Spleen (tissue), 11 donors: ENCODE results near the gene ZFX. TPM values are rescaled to one million over a fixed set of nuclear protein-coding genes. Genes with fewer than 3 reads are reported as not detected.

ENCODE experiments used
- DNase-seq: peaks from one replicate; pipeline ENCODE4 v3.0.0-alpha.2; 2020
- H3K27ac ChIP-seq, 8 donors: fragments of 200-600 bp; sonication (generic) in 7 of 8; 1 replicate in 4 of 8; 2 replicates in 4 of 8; pipeline versions ENCODE4 v1.5.0 to v1.8.0; 2016 to 2021; ENCODE audit warnings: inconsistent platforms in 4 of 8, mild to moderate bottlenecking in 4 of 8, moderate library complexity in 1 of 8
- H3K27me3 ChIP-seq, 7 donors: fragments of 200-600 bp; sonication (generic) in 6 of 7; replicated peaks in 1 of 7; 1 replicate in 4 of 7; 2 replicates in 3 of 7; pipeline versions ENCODE4 v1.5.0 to v1.8.0; 2016 to 2021; ENCODE audit warnings: inconsistent platforms in 3 of 7, mild to moderate bottlenecking in 1 of 7
- H3K36me3 ChIP-seq, 6 donors: fragments of 200-600 bp; sonication (generic) in 5 of 6; 1 replicate in 4 of 6; 2 replicates in 2 of 6; pipeline versions ENCODE4 v1.5.0 to v1.8.0; 2016 to 2021; ENCODE audit warnings: inconsistent platforms in 2 of 6
- H3K4me1 ChIP-seq, 6 donors: fragments of 200-600 bp; sonication (generic) in 5 of 6; 1 replicate in 3 of 6; 2 replicates in 3 of 6; pipeline versions ENCODE4 v1.5.0 to v1.8.0; 2016 to 2021; ENCODE audit warnings: inconsistent platforms in 3 of 6
- H3K4me3 ChIP-seq, 8 donors: fragments of 200-600 bp; sonication (generic) in 7 of 8; 1 replicate in 4 of 8; 2 replicates in 4 of 8; pipeline versions ENCODE4 v1.5.0 to v1.8.0; 2016 to 2021; ENCODE audit warnings: inconsistent platforms in 4 of 8, mild to moderate bottlenecking in 4 of 8, moderate library complexity in 2 of 8
- H3K9me3 ChIP-seq, 8 donors: fragments of 200-600 bp; sonication (generic) in 7 of 8; 1 replicate in 4 of 8; 2 replicates in 4 of 8; pipeline versions ENCODE4 v1.5.0 to v1.8.0; 2016 to 2021; ENCODE audit warnings: inconsistent platforms in 4 of 8
- CTCF ChIP-seq, 11 experiments: fragments of 200-600 bp in 7 of 11; fragments of 450-650 bp in 4 of 11; sonication (generic) in 4 of 11; IDR thresholded peaks in 8 of 11; conservative IDR thresholded peaks in 3 of 11; 1 replicate in 7 of 11; 2 replicates in 4 of 11; pipeline versions ENCODE4 v1.4.0 to v1.8.0; 2016 to 2021; ENCODE audit warnings: antibody characterized with exemption in 11 of 11, inconsistent platforms in 4 of 11, mild to moderate bottlenecking in 1 of 11
- POLR2A ChIP-seq, 3 donors: fragments of 450-650 bp; IDR thresholded peaks; one replicate each; pipeline ENCODE4 v1.5.1; 2017; ENCODE audit warnings: antibody characterized with exemption in 3 of 3, mild to moderate bottlenecking in 1 of 3
- POLR2AphosphoS5 ChIP-seq, 3 donors: sonication (generic); formaldehyde crosslinking; IDR thresholded peaks; one replicate each; pipeline ENCODE4 v1.5.1; 2017; ENCODE audit warnings: antibody characterized with exemption in 3 of 3
- WGBS, 5 donors: extraction: QIAGEN DNeasy Blood & Tissue Kit in 3 of 5; methylation state at CpG; one replicate each; pipeline versions ENCODE4 v1.1.5 to v1.1.7; 2013 to 2018; 5-methylcytosine and 5-hydroxymethylcytosine counted together
- intact Hi-C: fragments of 100-400 bp; cut with DNase I; formaldehyde crosslinking; loops from one replicate; pipeline ENCODE4 v1.15.0; 2023; ENCODE audit warnings: low total_unique reads
- polyA plus RNA-seq, 3 donors: library from polyadenylated mRNA; stranded (reverse); fragments of 200-250 nt; gene quantifications; one replicate each; pipeline ENCODE4 v1.2.1, GENCODE V29; 2013
- total RNA-seq, 7 donors: library from RNA; depleted of rRNA in 3 of 7; stranded (reverse); fragments of >200 nt in 3 of 7; fragmentation: NEBNext Ultra II Directional in 4 of 7; extraction: Animal tissue kit (Norgen Biotek cat#: 25700) in 4 of 7; gene quantifications; one replicate each; pipeline versions ENCODE4 v1.1.0 to v1.2.1, GENCODE V29; 2016 to 2021
- donor health status: healthy with polysubstance abuse.
- donor health status: DM: no; HTN: no; CAD: no; lungs with moderate emphysema.
- donor health status: DM: no; HTN: no; CAD: no.
- donor health status: Bipolar disorder and iron deficiency.
- donor health status: healthy.
- donor health status: DM: no; HTN: no; CAD: no.
- donor health status: DM: yes; HTN: yes; CAD: no.

ZFX gene
- total and polyA plus RNA-seq, 10 donors = 5.0 to 105 (median 72.2) TPM

- no peaks in the 10 kb centered on the region for H3K27me3 ChIP-seq
- no peak for DNase-seq
- H3K36me3 ChIP-seq = peaks cover 0 to 60% (median 43%) of the 10 kb centered on the region in 6 donors
- H3K27ac ChIP-seq = no peak overlapping the region
- intact Hi-C loops = no loop called here
- no peak overlapping the region for H3K4me3 ChIP-seq
- H3K9me3 ChIP-seq = no peaks in the 10 kb centered on the region
- peaks cover 2 to 49% (median 24%) of the 10 kb centered on the region in 6 donors for H3K4me1 ChIP-seq
- WGBS, 5 donors = 83 to 90% (median 84%) methylated on average over 11 of the region's 11 CpGs
- TF ChIP-seq POLR2A (IDR thresholded peaks at IDR 0.05) (no peak), CTCF (IDR thresholded peaks at IDR 0.05 in 8 of 11, conservative IDR thresholded peaks at IDR 0.05 in 3 of 11) (no peak), POLR2AphosphoS5 (IDR thresholded peaks at IDR 0.05) (no peak)
Observed at GRCh38 chrX:24173115-24173847, 23.8 kb downstream of the ZFX start.

DNA sequence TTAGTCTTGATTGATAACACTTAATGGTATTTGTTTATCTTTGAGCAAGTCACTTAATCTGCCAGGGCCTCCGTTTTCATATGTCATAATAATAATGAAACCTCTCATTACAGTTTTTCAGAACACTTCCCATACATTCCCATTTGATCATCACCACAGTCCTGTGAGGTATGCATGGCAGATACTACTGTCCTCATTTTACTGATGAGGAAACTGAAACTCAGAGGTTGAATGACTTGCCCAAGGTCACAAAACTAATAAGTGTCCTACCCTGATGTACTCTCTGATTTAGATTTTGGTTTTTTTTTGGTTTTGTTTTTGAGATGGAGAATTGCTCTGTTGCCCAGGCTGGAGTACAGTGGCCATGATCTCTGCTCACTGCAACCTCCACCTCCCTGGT, 25.7 kb downstream of the ZFX start:
- no peak overlapping the region for H3K27ac ChIP-seq
- H3K4me3 ChIP-seq = no peak overlapping the region
- intact Hi-C loops = no loop called here
- WGBS, 5 donors = 59 to 83% (median 69%) methylated on average over 1 of the region's 1 CpG
- no peak for DNase-seq
- no peaks in the 10 kb centered on the region for H3K9me3 ChIP-seq
- H3K27me3 ChIP-seq = no peaks in the 10 kb centered on the region
- H3K36me3 ChIP-seq = peaks cover 0 to 80% (median 62%) of the 10 kb centered on the region in 6 donors
- TF ChIP-seq CTCF (IDR thresholded peaks at IDR 0.05 in 8 of 11, conservative IDR thresholded peaks at IDR 0.05 in 3 of 11) = no peak
- no peak for TF ChIP-seq POLR2AphosphoS5 (IDR thresholded peaks at IDR 0.05)
- TF ChIP-seq POLR2A (IDR thresholded peaks at IDR 0.05) = no peak
- H3K4me1 ChIP-seq = peaks cover under 1 to 29% (median 5%) of the 10 kb centered on the region in 6 donors

DNA sequence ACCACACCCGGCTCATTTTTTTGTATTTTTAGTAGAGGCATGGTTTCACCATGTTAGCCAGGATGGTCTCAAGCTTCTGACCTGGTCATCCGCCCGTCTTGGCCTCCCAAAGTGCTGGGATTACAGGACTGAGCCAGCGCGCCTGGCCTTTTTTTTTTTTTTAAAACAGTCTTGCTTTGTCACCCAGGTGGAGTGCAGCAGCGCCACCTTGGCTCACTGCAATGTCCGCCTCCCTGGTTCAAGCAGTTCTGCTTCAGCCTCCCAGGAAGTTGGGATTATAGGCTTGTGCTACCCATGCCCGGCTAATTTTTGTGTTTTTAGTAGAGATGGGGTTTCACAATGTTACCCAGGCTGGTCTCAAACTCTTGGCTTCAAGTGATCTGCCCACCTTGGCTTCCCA, 28.9 kb downstream of the ZFX start:
- Histone ChIP-seq H3K36me3 (peaks cover 0 to 96% (median 66%) of the 10 kb centered on the region in 6 donors), H3K4me3 (no peak overlapping the region), H3K27me3 (no peaks in the 10 kb centered on the region), H3K4me1 (peaks cover 0 to 5% (median 0%) of the 10 kb centered on the region in 6 donors), H3K9me3 (no peaks in the 10 kb centered on the region), H3K27ac (no peak overlapping the region)
- TF ChIP-seq CTCF (IDR thresholded peaks at IDR 0.05 in 8 of 11, conservative IDR thresholded peaks at IDR 0.05 in 3 of 11) = no peak
- no peak for TF ChIP-seq POLR2AphosphoS5 (IDR thresholded peaks at IDR 0.05)
- TF ChIP-seq POLR2A (IDR thresholded peaks at IDR 0.05) = no peak
- intact Hi-C loops = no loop called here
- 95 to 100% (median 98%) methylated on average over 4 to 8 of the region's 8 CpGs for WGBS, 5 donors
- no peak for DNase-seq

DNA sequence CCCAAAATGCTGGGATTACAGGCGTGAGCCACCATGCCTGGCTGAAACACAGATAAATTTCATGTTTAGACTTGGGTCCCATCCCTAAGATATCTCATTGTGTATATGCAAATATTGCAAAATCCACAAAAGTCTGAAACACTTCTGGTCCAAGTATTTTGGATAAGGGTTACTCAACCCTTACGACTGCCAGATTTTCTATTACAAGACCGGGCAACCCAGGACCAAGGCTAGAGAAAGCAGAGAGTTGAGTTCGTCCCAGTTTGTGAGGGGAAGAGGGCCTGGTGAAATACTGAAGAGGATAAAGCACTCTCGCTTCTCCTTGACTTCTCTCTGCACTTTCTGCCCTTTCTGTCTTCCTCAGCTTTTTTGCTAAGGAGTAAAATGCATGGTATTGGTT, 34.5 kb downstream of the ZFX start:
- H3K9me3 ChIP-seq = no peaks in the 10 kb centered on the region
- H3K4me1 ChIP-seq = peaks cover 0 to 45% (median 0%) of the 10 kb centered on the region in 6 donors
- H3K27me3 ChIP-seq = no peaks in the 10 kb centered on the region
- intact Hi-C loops = no loop called here
- H3K36me3 ChIP-seq = peaks cover 0 to 93% (median 34%) of the 10 kb centered on the region in 6 donors
- DNase-seq = no peak
- H3K27ac ChIP-seq = no peak overlapping the region
- TF ChIP-seq POLR2A (IDR thresholded peaks at IDR 0.05) (no peak), CTCF (IDR thresholded peaks at IDR 0.05 in 8 of 11, conservative IDR thresholded peaks at IDR 0.05 in 3 of 11) (no peak), POLR2AphosphoS5 (IDR thresholded peaks at IDR 0.05) (no peak)
- H3K4me3 ChIP-seq = no peak overlapping the region
- 55 to 88% (median 80%) methylated on average over 5 of the region's 5 CpGs for WGBS, 5 donors
